Ishikawa (cell line): ENCODE results near the gene LHPP.

Experiments used
- CEBPB ChIP-seq: IDR thresholded peaks from 2 replicates; pipeline ENCODE4 v1.6.1; 2012
- CREB1 ChIP-seq: IDR thresholded peaks from 2 replicates; pipeline ENCODE4 v1.6.1; 2012; ENCODE audit warnings: low read depth
- EGR1 ChIP-seq: IDR thresholded peaks from 2 replicates; pipeline ENCODE4 v1.6.1; 2012
- EP300 ChIP-seq: IDR thresholded peaks from 2 replicates; pipeline ENCODE4 v1.6.1; 2012; ENCODE audit warnings: borderline replicate concordance
- FOXM1 ChIP-seq: IDR thresholded peaks from 2 replicates; pipeline ENCODE4 v1.6.1; 2012; ENCODE audit warnings: low read depth, borderline replicate concordance
- MAX ChIP-seq: IDR thresholded peaks from 2 replicates; pipeline ENCODE4 v1.6.1; 2012
- NFIC ChIP-seq: IDR thresholded peaks from 2 replicates; pipeline ENCODE4 v1.6.1; 2012
- RAD21 ChIP-seq: IDR thresholded peaks from 2 replicates; pipeline ENCODE4 v1.6.1; 2012; ENCODE audit warnings: low read depth
- REST ChIP-seq: IDR thresholded peaks from 2 replicates; pipeline ENCODE4 v1.6.1; 2012; ENCODE audit warnings: low read depth, mild to moderate bottlenecking
- TAF1 ChIP-seq: IDR thresholded peaks from 2 replicates; pipeline ENCODE4 v1.6.1; 2012; ENCODE audit warnings: low read depth, mild to moderate bottlenecking
- TCF12 ChIP-seq: IDR thresholded peaks from 2 replicates; pipeline ENCODE4 v1.6.1; 2012; ENCODE audit warnings: low read depth
- TEAD4 ChIP-seq: IDR thresholded peaks from 2 replicates; pipeline ENCODE4 v1.6.1; 2012
- USF1 ChIP-seq: IDR thresholded peaks from 2 replicates; pipeline ENCODE4 v1.6.1; 2012
- YY1 ChIP-seq: IDR thresholded peaks from 2 replicates; pipeline ENCODE4 v1.6.1; 2012; ENCODE audit warnings: low read depth
- ZBTB7A ChIP-seq: IDR thresholded peaks from 2 replicates; pipeline ENCODE4 v1.6.1; 2012; ENCODE audit warnings: low read depth

The LHPP gene

GRCh38 chr10:124450783-124451057, 10.9 kb upstream of the LHPP start:
- TF ChIP-seq NFIC (peak; percentile 37; the same call in 1 of the 2 replicates), EGR1 (no peak)

GRCh38 chr10:124451276-124451675, 10.3 kb upstream of the LHPP start:
- TF ChIP-seq TAF1, result no peak
- TF ChIP-seq ZBTB7A, result 0 out of 2 replicates have a peak, but pooled peaks have one; percentile 73
- TF ChIP-seq USF1, result no peak
- 0 out of 2 replicates have a peak, but pooled peaks have one; percentile 1 for TF ChIP-seq TEAD4
- no peak for TF ChIP-seq EGR1
- TF ChIP-seq MAX, result 0 out of 2 replicates have a peak, but pooled peaks have one; percentile 33
- no peak for TF ChIP-seq RAD21
- TF ChIP-seq EP300, result no peak
- no peak for TF ChIP-seq TCF12
- TF ChIP-seq FOXM1, result no peak
- TF ChIP-seq YY1, result no peak
- no peak for TF ChIP-seq REST
- TF ChIP-seq CEBPB, result no peak; the same call in 1 of the 2 replicates
- no peak for TF ChIP-seq CREB1
- TF ChIP-seq NFIC, result peak; percentile 30; the same call in 1 of the 2 replicates

- TF ChIP-seq TEAD4 (peak; percentile 10; the same call in 1 of the 2 replicates), USF1 (no peak)
These were observed 7.5 kb upstream of the LHPP start for GRCh38 chr10:124453960-124454610.

- TF ChIP-seq TEAD4, result no peak
- TF ChIP-seq YY1, result no peak
- TF ChIP-seq EGR1, result no peak
- TF ChIP-seq MAX, result no peak
- TF ChIP-seq REST, result no peak
- no peak for TF ChIP-seq NFIC
- TF ChIP-seq EP300, result no peak
- no peak for TF ChIP-seq TAF1
These were observed 6.2 kb upstream of the LHPP start for GRCh38 chr10:124455441-124455840.

GRCh38 chr10:124458473-124458872, 3.1 kb upstream of the LHPP start:
- peak; percentile 40; the same call in 1 of the 2 replicates for TF ChIP-seq TEAD4
- TF ChIP-seq RAD21, result no peak
- TF ChIP-seq TCF12, result peak; percentile 54
- TF ChIP-seq MAX, result no peak
- no peak for TF ChIP-seq USF1
- TF ChIP-seq FOXM1, result no peak
- TF ChIP-seq TAF1, result no peak
- peak; percentile 40; the same call in 1 of the 2 replicates for TF ChIP-seq EP300
- no peak for TF ChIP-seq ZBTB7A
- no peak for TF ChIP-seq EGR1
- no peak; the same call in 1 of the 2 replicates for TF ChIP-seq REST
- TF ChIP-seq CREB1, result no peak
- no peak for TF ChIP-seq CEBPB
- no peak for TF ChIP-seq YY1
- peak; percentile 64 for TF ChIP-seq NFIC
